ENCODE data around the gene STRAP.

STRAP gene

GRCh38 chr12:15882118-15882971, at the start of gene STRAP:
Gene STRAP (plus strand): TSS chr12:15882387. CDS start chr12:15882708, 321 bp downstream.
- peak; percentile 97 for DNase-seq

GRCh38 chr12:15834575-15834974, 47.6 kb upstream of the STRAP start:
- no peak for DNase-seq

GRCh38 chr12:15837141-15837790, 44.9 kb upstream of the STRAP start:
- DNase-seq: no peak

GRCh38 chr12:15839041-15839440, 43.1 kb upstream of the STRAP start:
- DNase-seq: no peak

- DNase-seq: no peak
Measured at GRCh38 chr12:15839682-15840081, 42.5 kb upstream of the STRAP start.

- DNase-seq: no peak
Measured at GRCh38 chr12:15842108-15842507, 40.1 kb upstream of the STRAP start.

GRCh38 chr12:15846887-15847286, 35.3 kb upstream of the STRAP start:
- no peak for DNase-seq

GRCh38 chr12:15848606-15849005, 33.6 kb upstream of the STRAP start:
- no peak for DNase-seq

GRCh38 chr12:15851045-15851620, 31.1 kb upstream of the STRAP start:
- DNase-seq: no peak

GRCh38 chr12:15851919-15852318, 30.3 kb upstream of the STRAP start:
- DNase-seq: no peak

GRCh38 chr12:15852383-15852782, 29.8 kb upstream of the STRAP start:
- DNase-seq: no peak

- DNase-seq: no peak
Measured at GRCh38 chr12:15853877-15854276, 28.3 kb upstream of the STRAP start.

GRCh38 chr12:15854916-15855315, 27.3 kb upstream of the STRAP start:
- DNase-seq: no peak

GRCh38 chr12:15855646-15856045, 26.5 kb upstream of the STRAP start:
- no peak for DNase-seq

GRCh38 chr12:15856097-15856982, 25.8 kb upstream of the STRAP start:
- DNase-seq: peak; percentile 34 to 69

GRCh38 chr12:15858353-15858752, 23.8 kb upstream of the STRAP start:
- no peak for DNase-seq

- no peak for DNase-seq
Measured at GRCh38 chr12:15859116-15859515, 23.1 kb upstream of the STRAP start.

GRCh38 chr12:15861404-15861803, 20.8 kb upstream of the STRAP start:
- no peak for DNase-seq

GRCh38 chr12:15862840-15863239, 19.3 kb upstream of the STRAP start:
- no peak for DNase-seq

- no peak for DNase-seq
Measured at GRCh38 chr12:15863372-15863771, 18.8 kb upstream of the STRAP start.

- no peak for DNase-seq
Measured at GRCh38 chr12:15863984-15864383, 18.2 kb upstream of the STRAP start.

GRCh38 chr12:15868186-15868585, 14.0 kb upstream of the STRAP start:
- DNase-seq: no peak

- no peak for DNase-seq
Measured at GRCh38 chr12:15873556-15873955, 8.6 kb upstream of the STRAP start.
